HepG2 (cell line): Measurements from ENCODE around the gene FAM161A. TPM values are rescaled to one million over a fixed set of nuclear protein-coding genes. Genes with fewer than 3 reads are reported as not detected.

Experiments used
- ATAC-seq: fragments of 200-7000 bp; cut with Tn5 transposase; 3 replicates; pipeline ENCODE4 v1.9.1; 2020; ENCODE audit warnings: mild to moderate bottlenecking, moderate library complexity
- BruUV-seq: library from RNA; stranded (reverse); fragments of 400-500 nt; replicated peaks from 2 replicates; lab custom pipeline; 2021; lab: Mats Ljungman, UMichigan
- CTCF ChIA-PET: fragments of 300-600 bp; formaldehyde crosslinking; extraction: SDS; loops from one replicate; lab custom pipeline; 2021; ENCODE audit warnings: low total read pairs, inconsistent platforms, low intra/inter-chr PET ratio; lab: Yijun Ruan, JAX
- POLR2A ChIA-PET: fragments of 350-600 bp; sonication (Branson Sonifier 250); formaldehyde crosslinking; loops from one replicate; lab custom pipeline; 2020; ENCODE audit warnings: antibody characterized with exemption, inconsistent platforms; lab: Yijun Ruan, JAX
- DNase-seq: peaks from one replicate; pipeline ENCODE4 v3.0.0-alpha.2; 2015; ENCODE audit warnings: low spot score
- FAIRE-seq: peaks from 3 replicates; lab custom pipeline; 2011; peaks lifted over from hg19 to GRCh38; lab: Jason Lieb, UNC
- H2AFZ ChIP-seq: one replicate; pipeline ENCODE4 v1.6.1; 2011; ENCODE audit warnings: low read length, inconsistent platforms
- H3K27ac ChIP-seq: fragments of 300-600 bp; 3 replicates; pipeline ENCODE4 v1.8.0; 2011; ENCODE audit warnings: mixed run types, mild to moderate bottlenecking, mixed read lengths, low read length, inconsistent platforms; ENCODE audit not compliant: insufficient read depth; ENCODE audit errors: extremely low read length
- H3K27me3 ChIP-seq, 2 experiments: fragments of 200-600 bp in 1 of 2; 2 replicates in 1 of 2; 3 replicates in 1 of 2; pipeline versions ENCODE4 v1.6.0 to v1.8.0; 2011; ENCODE audit warnings: low read length in 2 of 2, mild to moderate bottlenecking in 2 of 2, moderate library complexity in 2 of 2, inconsistent platforms in 1 of 2; ENCODE audit not compliant: insufficient read depth in 2 of 2, control insufficient read depth in 1 of 2
- H3K36me3 ChIP-seq, 2 experiments: fragments of 200-600 bp in 1 of 2; replicated peaks in 1 of 2; 2 replicates in 1 of 2; 3 replicates in 1 of 2; pipeline versions ENCODE4 v1.5.1 to v1.8.0; 2011; ENCODE audit warnings: low read length in 2 of 2, inconsistent platforms in 1 of 2; ENCODE audit not compliant: insufficient read depth in 2 of 2, control insufficient read depth in 1 of 2
- H3K4me1 ChIP-seq: 2 replicates; pipeline ENCODE4 v1.5.1; 2012; ENCODE audit warnings: low read length, inconsistent platforms; ENCODE audit not compliant: insufficient read depth
- H3K4me2 ChIP-seq: 2 replicates; pipeline ENCODE4 v1.6.0; 2011; ENCODE audit warnings: low read depth, low read length, inconsistent platforms
- H3K4me3 ChIP-seq, 3 experiments: fragments of 200-600 bp in 1 of 3; sonication (generic), shearing (Covaris generic) in 1 of 3; replicated peaks in 1 of 3; 2 replicates each; pipeline ENCODE4 v1.5.1; 2011 to 2016; ENCODE audit warnings: low read length in 3 of 3, inconsistent platforms in 2 of 3, low read depth in 2 of 3, mild to moderate bottlenecking in 2 of 3, control low read depth in 1 of 3, mixed read lengths in 1 of 3; ENCODE audit not compliant: insufficient read depth in 1 of 3
- H3K79me2 ChIP-seq: one replicate; pipeline ENCODE4 v1.6.1; 2011; ENCODE audit warnings: low read length, inconsistent platforms; ENCODE audit not compliant: insufficient read depth
- H3K9ac ChIP-seq: 2 replicates; pipeline ENCODE4 v1.6.0; 2011; ENCODE audit warnings: mild to moderate bottlenecking, low read depth, low read length, inconsistent platforms; ENCODE audit not compliant: insufficient read depth
- H3K9me3 ChIP-seq: 2 replicates; pipeline ENCODE4 v1.5.1; 2012; ENCODE audit warnings: mild to moderate bottlenecking, low read length
- H4K20me1 ChIP-seq: 2 replicates; pipeline ENCODE4 v1.6.0; 2011; ENCODE audit warnings: inconsistent platforms, mild to moderate bottlenecking, low read length, moderate library complexity; ENCODE audit not compliant: insufficient read depth
- SMAD1 ChIP-seq: sonication (generic); formaldehyde crosslinking; IDR thresholded peaks from 2 replicates; pipeline ENCODE4 v1.4.0; 2020; ENCODE audit warnings: missing genetic modification reagents, low read depth, mild to moderate bottlenecking, borderline replicate concordance
- ZNF121 ChIP-seq: sonication (generic); formaldehyde crosslinking; IDR thresholded peaks from 2 replicates; pipeline ENCODE4 v1.5.0; 2020; ENCODE audit warnings: mild to moderate bottlenecking, missing genetic modification reagents
- ZNF570 ChIP-seq: sonication (generic); formaldehyde crosslinking; IDR thresholded peaks from 2 replicates; pipeline ENCODE4 v1.4.0; 2020; ENCODE audit warnings: mild to moderate bottlenecking, missing genetic modification reagents, borderline replicate concordance
- WGBS: methylation state at CpG from one replicate; pipeline ENCODE4 v1.1.6; 2017; ENCODE audit warnings: low lambda C conversion rate; 5-methylcytosine and 5-hydroxymethylcytosine counted together
- in situ Hi-C: cut with HindIII; loops from 2 replicates; pipeline ENCODE4 v1.10.0; 2017; ENCODE audit warnings: low pct_unique_long_range_greater_than_20kb; ENCODE audit not compliant: extremely low pct_ligation_motif_present
- intact Hi-C: fragments of 100-400 bp; cut with micrococcal nuclease; formaldehyde crosslinking; loops from one replicate; pipeline ENCODE4 v1.10.0; 2022; ENCODE audit not compliant: unreplicated experiment
- polyA plus RNA-seq, 8 experiments: library from polyadenylated mRNA; depleted of rRNA in 3 of 8; stranded (reverse) in 7 of 8; unstranded in 1 of 8; fragments of >200 nt; fragmentation: Illumina TruSeq in 4 of 8; extraction: Trizol in 4 of 8; gene quantifications; 2 replicates each; pipeline versions ENCODE4 v1.2.1 to v1.2.3, GENCODE V29; 2011 to 2016; ENCODE audit warnings: low read depth in 4 of 8, missing spikeins in 1 of 8, mixed read lengths in 1 of 8; ENCODE audit not compliant: insufficient read depth in 1 of 8
- total RNA-seq, 5 experiments: library from RNA; depleted of rRNA; stranded (reverse); fragments of >200 nt; fragmentation: Illumina TruSeq; extraction: Trizol; gene quantifications; 2 replicates each; pipeline ENCODE4 v1.2.3, GENCODE V29; 2016; ENCODE audit warnings: low read depth in 1 of 5
- TF ChIP-seq, protein P1 (sequence below): sonication (generic); formaldehyde crosslinking; IDR thresholded peaks from 2 replicates; pipeline ENCODE4 v1.4.0; 2020; ENCODE audit warnings: low read depth, missing genetic modification reagents

FAM161A gene
- total and polyA plus RNA-seq, 2 of the 13 experiments (the other 11 are each of a cell fraction or from before 2014, with no cell fraction given) = 2.7 to 3.4 TPM

DNA sequence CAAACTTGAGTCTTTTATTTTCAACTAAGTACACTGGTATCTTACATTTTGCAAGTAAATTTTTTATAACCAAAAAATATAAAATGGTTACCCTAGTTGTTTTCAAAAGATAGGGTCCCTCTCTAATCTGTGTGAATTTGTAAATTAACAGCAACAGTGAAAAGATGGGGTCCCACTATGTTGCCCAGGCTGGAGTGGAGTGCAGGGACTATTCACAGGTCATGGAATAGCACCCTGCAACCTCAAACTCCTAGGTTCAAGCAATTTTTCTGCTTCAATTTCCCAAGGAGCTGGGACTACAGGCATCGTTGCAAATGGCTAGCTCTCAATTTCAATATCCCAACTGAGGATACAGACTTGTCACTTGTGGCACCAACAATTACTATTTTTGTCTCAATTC is 22.5 kb upstream of the FAM161A start:
- POLR2A ChIA-PET = no interaction called here
- TF ChIP-seq ZNF570 (CRISPR knock-in tag) (no peak), ZNF121 (CRISPR knock-in tag) (peak; percentile 74; the same call in 1 of the 2 replicates), SMAD1 (no peak)
- TF ChIP-seq, protein P1, sequence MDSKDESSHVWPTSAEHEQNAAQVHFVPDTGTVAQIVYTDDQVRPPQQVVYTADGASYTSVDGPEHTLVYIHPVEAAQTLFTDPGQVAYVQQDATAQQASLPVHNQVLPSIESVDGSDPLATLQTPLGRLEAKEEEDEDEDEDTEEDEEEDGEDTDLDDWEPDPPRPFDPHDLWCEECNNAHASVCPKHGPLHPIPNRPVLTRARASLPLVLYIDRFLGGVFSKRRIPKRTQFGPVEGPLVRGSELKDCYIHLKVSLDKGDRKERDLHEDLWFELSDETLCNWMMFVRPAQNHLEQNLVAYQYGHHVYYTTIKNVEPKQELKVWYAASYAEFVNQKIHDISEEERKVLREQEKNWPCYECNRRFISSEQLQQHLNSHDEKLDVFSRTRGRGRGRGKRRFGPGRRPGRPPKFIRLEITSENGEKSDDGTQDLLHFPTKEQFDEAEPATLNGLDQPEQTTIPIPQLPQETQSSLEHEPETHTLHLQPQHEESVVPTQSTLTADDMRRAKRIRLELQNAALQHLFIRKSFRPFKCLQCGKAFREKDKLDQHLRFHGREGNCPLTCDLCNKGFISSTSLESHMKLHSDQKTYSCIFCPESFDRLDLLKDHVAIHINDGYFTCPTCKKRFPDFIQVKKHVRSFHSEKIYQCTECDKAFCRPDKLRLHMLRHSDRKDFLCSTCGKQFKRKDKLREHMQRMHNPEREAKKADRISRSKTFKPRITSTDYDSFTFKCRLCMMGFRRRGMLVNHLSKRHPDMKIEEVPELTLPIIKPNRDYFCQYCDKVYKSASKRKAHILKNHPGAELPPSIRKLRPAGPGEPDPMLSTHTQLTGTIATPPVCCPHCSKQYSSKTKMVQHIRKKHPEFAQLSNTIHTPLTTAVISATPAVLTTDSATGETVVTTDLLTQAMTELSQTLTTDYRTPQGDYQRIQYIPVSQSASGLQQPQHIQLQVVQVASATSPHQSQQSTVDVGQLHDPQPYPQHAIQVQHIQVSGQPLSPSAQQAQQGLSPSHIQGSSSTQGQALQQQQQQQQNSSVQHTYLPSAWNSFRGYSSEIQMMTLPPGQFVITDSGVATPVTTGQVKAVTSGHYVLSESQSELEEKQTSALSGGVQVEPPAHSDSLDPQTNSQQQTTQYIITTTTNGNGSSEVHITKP (CRISPR knock-in tag) = no peak
- H3K27ac ChIP-seq = no peak overlapping the region
- no peak for FAIRE-seq
- CTCF ChIA-PET = no interaction called here
- BruUV-seq = TSS peak; percentile 4
- no peak for DNase-seq
- no peak for ATAC-seq
- H3K4me1 ChIP-seq = no peaks in the 10 kb centered on the region
- H3K27me3 ChIP-seq = no peaks in the 10 kb centered on the region
- H3K9me3 ChIP-seq = no peaks in the 10 kb centered on the region
- no peak overlapping the region for H3K4me3 ChIP-seq
- in situ Hi-C loops = no loop called here
- H3K4me2 ChIP-seq = no peak overlapping the region
- intact Hi-C loops = no loop called here
- 96% methylated on average over 1 of the region's 1 CpG for WGBS
- peaks cover 28 to 88% of the 10 kb centered on the region in 2 experiments for H3K36me3 ChIP-seq
- H2AFZ ChIP-seq = no peak overlapping the region
- no peaks in the 10 kb centered on the region; the same call in 1 of the 2 replicates for H4K20me1 ChIP-seq
- no peaks in the 10 kb centered on the region for H3K79me2 ChIP-seq
- no peak overlapping the region for H3K9ac ChIP-seq
